ENCODE data around the gene ETFA.

ETFA gene

DNA sequence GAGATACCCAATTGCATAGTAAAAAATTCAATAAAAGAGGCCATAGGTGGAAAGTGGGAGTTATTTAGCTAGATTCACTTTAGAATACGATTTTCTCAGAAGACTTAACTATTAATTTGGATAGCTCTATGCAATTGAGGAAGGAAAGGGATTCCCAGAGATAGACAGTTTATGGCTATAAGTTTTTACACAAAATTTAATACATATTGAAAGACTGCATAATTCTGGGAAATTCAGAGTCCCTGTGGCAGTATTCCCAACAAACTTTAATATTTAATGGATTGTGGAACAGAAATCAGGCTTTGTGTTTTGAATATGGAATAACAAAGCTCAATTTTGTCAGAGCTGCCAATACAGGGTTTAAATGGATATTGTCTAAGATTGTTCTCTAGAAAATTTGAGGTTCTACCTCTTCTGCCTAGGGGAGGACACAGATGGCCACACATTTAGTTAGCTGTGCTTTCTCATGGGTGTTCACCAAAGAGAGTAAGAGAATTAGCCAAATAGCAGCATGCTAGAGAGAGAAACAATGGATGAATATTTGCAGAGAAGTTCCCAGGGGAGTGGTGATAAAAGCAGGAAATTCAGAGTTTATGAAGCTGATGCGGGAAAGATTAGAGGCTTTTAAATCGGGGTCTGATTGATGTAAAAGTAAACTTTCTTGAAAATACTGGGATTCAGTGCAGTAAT, 33.8 kb upstream of the ETFA start:
- H3K4me3 ChIP-seq (IDR thresholded peaks at IDR 0.05; ENCODE audit: insufficient read depth, low read depth, low read length) = no peak overlapping the region
- no peaks in the 10 kb centered on the region for H3K36me3 ChIP-seq (ENCODE audit: insufficient read depth)
- no peak overlapping the region for H2AFZ ChIP-seq (ENCODE audit: low read depth)
- H3K27me3 ChIP-seq (ENCODE audit: insufficient read depth, low read depth) = no peaks in the 10 kb centered on the region
- TF ChIP-seq, protein P1, sequence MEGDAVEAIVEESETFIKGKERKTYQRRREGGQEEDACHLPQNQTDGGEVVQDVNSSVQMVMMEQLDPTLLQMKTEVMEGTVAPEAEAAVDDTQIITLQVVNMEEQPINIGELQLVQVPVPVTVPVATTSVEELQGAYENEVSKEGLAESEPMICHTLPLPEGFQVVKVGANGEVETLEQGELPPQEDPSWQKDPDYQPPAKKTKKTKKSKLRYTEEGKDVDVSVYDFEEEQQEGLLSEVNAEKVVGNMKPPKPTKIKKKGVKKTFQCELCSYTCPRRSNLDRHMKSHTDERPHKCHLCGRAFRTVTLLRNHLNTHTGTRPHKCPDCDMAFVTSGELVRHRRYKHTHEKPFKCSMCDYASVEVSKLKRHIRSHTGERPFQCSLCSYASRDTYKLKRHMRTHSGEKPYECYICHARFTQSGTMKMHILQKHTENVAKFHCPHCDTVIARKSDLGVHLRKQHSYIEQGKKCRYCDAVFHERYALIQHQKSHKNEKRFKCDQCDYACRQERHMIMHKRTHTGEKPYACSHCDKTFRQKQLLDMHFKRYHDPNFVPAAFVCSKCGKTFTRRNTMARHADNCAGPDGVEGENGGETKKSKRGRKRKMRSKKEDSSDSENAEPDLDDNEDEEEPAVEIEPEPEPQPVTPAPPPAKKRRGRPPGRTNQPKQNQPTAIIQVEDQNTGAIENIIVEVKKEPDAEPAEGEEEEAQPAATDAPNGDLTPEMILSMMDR (conservative IDR thresholded peaks at IDR 0.05; ENCODE audit: low read depth, low read length) = no peak
- H3K27ac ChIP-seq = no peak overlapping the region
- H4K20me1 ChIP-seq (ENCODE audit: insufficient read depth) = no peaks in the 10 kb centered on the region
- no peaks in the 10 kb centered on the region for H3K4me1 ChIP-seq (ENCODE audit: low read depth, poor library complexity, severe bottlenecking)
- H3K9ac ChIP-seq = no peak overlapping the region
- no peaks in the 10 kb centered on the region for H3K79me2 ChIP-seq (ENCODE audit: insufficient read depth, low read depth)
- no peak overlapping the region for H3K4me2 ChIP-seq

GRCh38 chr15:76343313-76343996, 32.2 kb upstream of the ETFA start:
- Histone ChIP-seq H3K9ac (no peak overlapping the region), H2AFZ (ENCODE audit: low read depth) (no peak overlapping the region), H3K79me2 (ENCODE audit: insufficient read depth, low read depth) (no peaks in the 10 kb centered on the region)

GRCh38 chr15:76342382-76343201, 31.3 kb upstream of the ETFA start:
- H3K4me1 ChIP-seq (ENCODE audit: low read depth, poor library complexity, severe bottlenecking) = no peaks in the 10 kb centered on the region
- no peak overlapping the region for H3K4me3 ChIP-seq (IDR thresholded peaks at IDR 0.05; ENCODE audit: insufficient read depth, low read depth, low read length)
- no peak overlapping the region for H3K4me2 ChIP-seq
- TF ChIP-seq, protein P1 (conservative IDR thresholded peaks at IDR 0.05; ENCODE audit: low read depth, low read length) = no peak
- no peaks in the 10 kb centered on the region for H4K20me1 ChIP-seq (ENCODE audit: insufficient read depth)
- H3K9ac ChIP-seq = no peak overlapping the region
- H3K36me3 ChIP-seq (ENCODE audit: insufficient read depth) = no peaks in the 10 kb centered on the region
- H3K27ac ChIP-seq = no peak overlapping the region
- H3K79me2 ChIP-seq (ENCODE audit: insufficient read depth, low read depth) = no peaks in the 10 kb centered on the region
- no peaks in the 10 kb centered on the region for H3K27me3 ChIP-seq (ENCODE audit: insufficient read depth, low read depth)
- no peak overlapping the region for H2AFZ ChIP-seq (ENCODE audit: low read depth)

More at GRCh38 chr15:76343313-76343996, 32.2 kb upstream of the ETFA start:
- Histone ChIP-seq H3K4me1 (ENCODE audit: low read depth, poor library complexity, severe bottlenecking) (no peaks in the 10 kb centered on the region), H3K36me3 (ENCODE audit: insufficient read depth) (no peaks in the 10 kb centered on the region), H4K20me1 (ENCODE audit: insufficient read depth) (no peaks in the 10 kb centered on the region), H3K4me2 (no peak overlapping the region), H3K27me3 (ENCODE audit: insufficient read depth, low read depth) (no peaks in the 10 kb centered on the region), H3K4me3 (IDR thresholded peaks at IDR 0.05; ENCODE audit: insufficient read depth, low read depth, low read length) (no peak overlapping the region), H3K27ac (no peak overlapping the region)
- TF ChIP-seq, protein P1 (conservative IDR thresholded peaks at IDR 0.05; ENCODE audit: low read depth, low read length) = no peak

DNA sequence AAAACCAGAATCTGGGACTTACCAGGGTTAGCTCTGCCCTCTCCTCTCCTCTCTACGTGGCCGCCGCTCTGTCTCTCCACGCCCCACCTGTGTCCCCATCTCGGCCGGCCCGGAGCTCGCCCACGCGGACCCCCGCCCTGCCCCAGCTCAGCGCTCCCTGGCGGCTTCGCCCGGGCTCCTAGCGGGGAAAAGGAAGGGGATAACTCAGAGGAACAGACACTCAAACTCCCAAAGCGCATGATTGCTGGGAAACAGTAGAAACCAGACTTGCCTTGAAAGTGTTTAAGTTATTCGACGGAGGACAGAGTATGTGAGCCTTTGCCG, 30.8 kb upstream of the ETFA start:
- Histone ChIP-seq H3K79me2 (ENCODE audit: insufficient read depth, low read depth) (no peaks in the 10 kb centered on the region), H4K20me1 (ENCODE audit: insufficient read depth) (no peaks in the 10 kb centered on the region), H3K27me3 (ENCODE audit: insufficient read depth, low read depth) (no peaks in the 10 kb centered on the region), H3K36me3 (ENCODE audit: insufficient read depth) (no peaks in the 10 kb centered on the region), H2AFZ (ENCODE audit: low read depth) (no peak overlapping the region), H3K9ac (no peak overlapping the region), H3K27ac (no peak overlapping the region), H3K4me2 (no peak overlapping the region), H3K4me3 (IDR thresholded peaks at IDR 0.05; ENCODE audit: insufficient read depth, low read depth, low read length) (no peak overlapping the region), H3K4me1 (ENCODE audit: low read depth, poor library complexity, severe bottlenecking) (no peaks in the 10 kb centered on the region)
- TF ChIP-seq, protein P1 (conservative IDR thresholded peaks at IDR 0.05; ENCODE audit: low read depth, low read length) = no peak

Measured in KMS-11 (cell line).